HG02938 (cell line): ENCODE measurements around the gene ACTG2.
"Not testable (repeated sequence)": the region's sequence is repeated elsewhere in the genome, so short reads cannot be mapped to it uniquely, and the experiment has no call there.

Experiments
- ATAC-seq: cut with Tn5 transposase; IDR thresholded peaks from one replicate; pipeline ENCODE4 v1.9.1; 2021; ENCODE audit warnings: mild to moderate bottlenecking, moderate library complexity; ENCODE audit not compliant: unreplicated experiment

Gene ACTG2

GRCh38 chr2:73931531-73932500 is 39.0 kb downstream of the ACTG2 start:
- ATAC-seq = no peak

DNA sequence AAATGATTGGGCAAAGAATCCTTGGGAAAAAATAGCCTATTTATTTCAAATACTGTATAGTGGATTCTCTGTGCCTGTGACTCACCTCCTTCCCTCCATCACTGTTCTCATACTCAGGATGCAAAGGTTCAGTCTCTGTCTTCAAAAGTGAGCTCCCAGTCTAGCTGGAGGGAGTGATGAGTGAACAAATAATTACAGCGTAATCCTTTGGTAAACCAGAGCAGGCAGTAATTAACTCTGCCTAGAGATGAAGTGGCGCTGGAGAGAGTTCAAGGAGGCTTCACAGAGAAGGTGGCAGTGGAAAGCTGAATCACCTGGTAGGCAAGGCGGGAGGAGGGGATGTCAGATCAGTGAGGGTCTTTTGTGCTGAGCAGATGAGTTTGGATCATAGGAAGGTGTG is 40.4 kb downstream of the ACTG2 start:
- no peak for ATAC-seq

DNA sequence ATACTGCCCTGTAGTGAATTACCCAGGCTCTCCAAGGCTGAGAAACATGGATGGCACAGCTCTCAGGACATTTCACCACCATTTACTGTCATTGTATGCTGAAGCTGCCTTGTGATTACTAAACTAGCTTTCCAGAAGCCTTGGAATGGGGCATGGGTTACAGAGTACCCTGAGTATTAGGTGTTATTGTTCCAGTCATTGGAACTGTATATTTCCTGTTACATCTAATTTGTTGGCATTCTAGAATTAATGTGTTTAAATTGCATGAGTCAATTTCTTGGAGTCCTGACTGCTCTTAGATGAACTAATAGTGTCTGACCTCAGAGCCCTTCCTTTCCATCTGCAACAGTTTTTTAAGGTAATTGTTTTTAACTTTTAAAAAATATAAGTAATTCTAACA is 42.8 kb downstream of the ACTG2 start:
- no peak for ATAC-seq

GRCh38 chr2:73937103-73937885 is 44.5 kb downstream of the ACTG2 start:
- ATAC-seq = no peak

DNA sequence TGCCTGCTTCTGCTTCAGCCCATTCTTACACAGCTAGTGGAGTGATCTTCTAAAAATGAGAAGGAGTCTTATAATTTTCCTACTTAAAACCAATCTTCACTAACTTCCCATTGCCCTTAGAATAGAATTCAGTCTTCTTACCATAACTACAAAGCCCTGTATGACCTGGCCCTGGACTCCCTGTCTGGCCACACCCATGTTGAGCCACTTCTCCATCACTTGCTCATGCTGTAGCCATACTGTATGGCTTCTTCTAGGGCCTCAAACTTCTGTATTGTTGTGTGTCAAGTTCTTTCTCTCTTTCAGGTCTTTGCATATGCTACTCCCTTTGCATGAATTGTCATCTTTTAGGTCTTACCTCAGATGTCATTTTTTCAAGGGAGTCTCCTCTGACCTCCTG is 45.1 kb downstream of the ACTG2 start:
- ATAC-seq = no peak

GRCh38 chr2:73938718-73939352 is 46.0 kb downstream of the ACTG2 start:
- no peak for ATAC-seq

GRCh38 chr2:73939419-73939818 is 46.6 kb downstream of the ACTG2 start:
- no peak for ATAC-seq

DNA sequence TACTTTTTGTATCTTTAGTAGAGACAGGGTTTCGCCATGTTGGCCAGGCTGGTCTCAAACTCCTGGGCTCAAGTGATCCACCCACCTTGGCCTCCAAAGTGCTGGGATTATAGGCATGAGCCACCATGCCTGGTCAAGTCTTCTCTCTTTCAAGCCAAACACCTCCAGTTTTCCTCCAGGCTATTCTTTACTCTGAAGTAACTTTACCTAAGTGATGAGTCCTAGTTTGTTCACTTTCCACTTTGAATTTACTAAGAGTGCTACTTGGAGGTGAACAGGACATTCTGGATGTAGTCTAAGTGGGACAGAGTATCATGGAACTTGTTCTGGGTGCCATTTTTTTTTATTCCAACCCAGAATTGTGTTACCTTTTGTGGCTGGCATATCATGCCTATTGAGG is 47.3 kb downstream of the ACTG2 start:
- not testable (repeated sequence) for ATAC-seq

DNA sequence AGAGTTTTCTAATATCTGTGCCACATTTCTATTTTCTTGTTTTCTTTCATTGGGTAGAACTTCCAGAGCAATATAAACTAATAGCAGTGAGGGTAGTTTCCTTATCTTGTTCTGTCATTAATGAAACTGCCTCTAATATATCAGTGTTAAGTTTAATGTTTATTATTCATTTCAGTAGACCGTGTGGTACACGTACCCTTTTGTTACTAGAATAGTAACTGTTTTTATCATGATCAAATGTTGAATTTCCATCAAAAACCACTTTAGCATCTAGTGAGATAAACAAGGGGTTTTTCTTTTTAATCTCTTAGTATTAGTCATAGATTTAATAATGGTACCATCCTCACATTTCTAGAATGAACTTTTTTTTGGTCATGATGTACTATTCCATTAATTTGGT is 49.9 kb downstream of the ACTG2 start:
- ATAC-seq = no peak

- ATAC-seq = no peak
Measured at GRCh38 chr2:73944714-73945113, 51.9 kb downstream of the ACTG2 start.

- no peak for ATAC-seq
Measured at GRCh38 chr2:73946215-73946614, 53.4 kb downstream of the ACTG2 start.

GRCh38 chr2:73946666-73947065 is 53.9 kb downstream of the ACTG2 start:
- ATAC-seq = no peak

- ATAC-seq = no peak
Measured at GRCh38 chr2:73947412-73948018, 54.7 kb downstream of the ACTG2 start.

DNA sequence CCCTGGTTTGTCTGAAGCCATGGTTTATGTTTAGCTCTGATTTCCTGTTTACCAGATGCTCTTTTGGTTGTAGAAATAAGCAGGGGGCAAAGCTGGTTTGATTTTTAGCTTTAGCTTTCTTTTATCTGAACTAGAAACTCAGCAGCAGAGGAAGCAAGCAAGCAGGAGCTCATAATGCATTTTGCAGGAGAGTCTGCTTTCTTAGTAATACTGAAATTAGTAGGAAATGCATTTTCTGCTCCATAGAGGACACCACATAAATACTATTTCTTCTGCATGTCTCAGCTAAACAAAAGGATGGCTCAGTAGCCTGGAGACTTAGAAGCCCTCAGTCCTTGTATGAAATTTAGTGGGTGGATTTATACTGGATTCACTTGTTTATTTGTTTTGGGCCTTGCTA is 57.0 kb downstream of the ACTG2 start:
- no peak for ATAC-seq

DNA sequence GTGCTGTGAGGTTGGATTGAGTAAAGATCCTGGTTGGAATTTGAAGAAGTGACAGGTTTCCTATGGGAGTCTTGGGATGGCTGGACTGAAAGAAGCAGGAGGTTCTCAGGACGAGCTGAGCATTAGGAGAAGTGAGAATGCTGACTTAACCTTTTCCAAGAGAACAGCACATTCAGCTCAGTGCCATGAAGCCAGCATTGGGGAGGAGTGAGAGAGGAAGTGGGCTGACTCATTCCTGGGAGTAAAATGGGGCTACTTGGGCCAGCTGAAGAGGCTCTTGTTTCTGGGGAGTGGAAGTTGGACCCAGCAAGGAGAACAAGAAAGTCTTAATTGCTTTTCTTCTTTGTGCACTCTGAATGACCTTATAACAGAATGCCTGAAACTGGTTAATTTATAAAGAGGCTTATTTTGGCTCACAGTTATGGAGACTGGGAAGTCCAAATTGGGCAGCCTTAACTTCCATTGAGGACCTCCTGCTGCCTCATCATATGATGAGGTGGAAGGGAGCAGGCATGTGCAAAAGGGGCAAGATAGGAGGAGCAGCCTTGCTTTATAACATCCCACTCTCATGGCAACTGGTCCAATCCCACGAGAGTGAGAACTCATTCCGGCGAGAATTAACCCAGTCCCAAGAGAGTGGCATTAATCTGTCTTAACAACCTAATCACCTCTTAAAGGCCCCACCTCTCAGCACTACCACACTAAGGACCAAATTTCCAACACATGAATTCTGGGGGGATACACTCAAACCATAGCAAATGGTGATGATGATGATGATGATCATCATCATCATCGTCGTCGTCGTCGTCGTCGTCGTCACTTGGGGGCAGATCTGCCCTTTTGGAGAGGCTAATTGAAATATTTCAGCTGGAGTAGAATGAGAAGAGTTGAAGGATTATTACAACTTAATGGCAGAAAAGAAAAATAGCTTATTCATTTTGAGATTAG is 60.0 kb downstream of the ACTG2 start:
- ATAC-seq = no peak

GRCh38 chr2:73956218-73956865 is 63.5 kb downstream of the ACTG2 start:
- no peak for ATAC-seq

GRCh38 chr2:73961274-73961673 is 68.5 kb downstream of the ACTG2 start:
- ATAC-seq = no peak

GRCh38 chr2:73961823-73962615 is 69.2 kb downstream of the ACTG2 start:
- ATAC-seq = no peak

DNA sequence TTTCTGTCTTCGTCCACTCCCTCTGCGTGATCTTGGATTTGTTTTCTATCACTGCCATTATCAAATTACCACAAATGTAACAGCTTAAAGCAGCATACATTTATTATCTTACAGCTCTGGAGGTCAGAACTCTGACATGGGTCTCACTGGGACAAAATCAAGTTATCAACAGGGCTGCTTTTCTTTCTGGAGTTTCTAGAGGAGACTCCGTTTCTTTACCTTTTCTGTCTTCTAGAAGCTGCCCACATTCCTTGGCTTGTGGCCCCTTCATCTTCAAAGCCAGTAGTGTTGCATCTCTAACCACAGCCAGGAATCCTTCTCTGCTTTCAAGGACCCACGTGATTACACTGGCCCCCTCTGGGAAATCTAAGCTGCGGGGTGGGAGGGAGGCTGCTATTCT is 70.0 kb downstream of the ACTG2 start:
- no peak for ATAC-seq
